NCI-H774 (cell line): ENCODE results near the gene LCE2A.

Source experiments
- DNase-seq: peaks from one replicate; lab custom pipeline; 2025; lab: John Stamatoyannopoulos, UW

LCE2A gene

GRCh38 chr1:152743371-152744145, 45.4 kb downstream of the LCE2A start:
- no peak for DNase-seq

GRCh38 chr1:152745289-152745704, 47.2 kb downstream of the LCE2A start:
- DNase-seq: no peak

- no peak for DNase-seq
Measured at GRCh38 chr1:152745765-152746444, 47.8 kb downstream of the LCE2A start.

- no peak for DNase-seq
Measured at GRCh38 chr1:152747831-152748230, 49.7 kb downstream of the LCE2A start.
